ENCODE results near the gene MAGEA6. TPM values are rescaled to one million over a fixed set of nuclear protein-coding genes. Genes with fewer than 3 reads are reported as not detected.
A peak's percentile ranks its signal among the peaks of the same experiment; 100 is the strongest.
"Not testable (repeated sequence)": the region's sequence is repeated elsewhere in the genome, so short reads cannot be mapped to it uniquely, and the experiment has no call there.

The MAGEA6 gene
- total RNA-seq (ENCODE audit: low replicate concordance), result not detected in 2 replicates
- long read RNA-seq, partial matches to known transcripts, result 0 of 3 reads
- long read RNA-seq, other reads (novel, unspliced or antisense), result 0 of 3 reads

GRCh38 chrX:152769549-152770289, at the start of gene MAGEA6:
MAGEA6 (minus strand) TSS chrX:152769689; CDS start chrX:152767650, 2,039 bp downstream.
- not testable (repeated sequence) for DNase-seq (ENCODE audit: extremely low spot score, unreplicated experiment); H3K4me1 Mint-ChIP-seq (ENCODE audit: unreplicated experiment); H3K36me3 Mint-ChIP-seq; H3K4me3 Mint-ChIP-seq; H3K27ac Mint-ChIP-seq; H3K9me3 Mint-ChIP-seq; H3K27me3 Mint-ChIP-seq

GRCh38 chrX:152819266-152819665, 49.8 kb upstream of the MAGEA6 start:
- no peak overlapping the region for H3K4me3 Mint-ChIP-seq

GRCh38 chrX:152818356-152818755, 48.9 kb upstream of the MAGEA6 start:
- H3K27me3 Mint-ChIP-seq, result peaks cover 7% of the 10 kb centered on the region
- H3K4me3 Mint-ChIP-seq, result no peak overlapping the region
- TF ChIP-seq CTCF (conservative IDR thresholded peaks at IDR 0.05), result no peak
- DNase-seq (ENCODE audit: extremely low spot score, unreplicated experiment), result no peak
- H3K9me3 Mint-ChIP-seq, result no peaks in the 10 kb centered on the region
- H3K27ac Mint-ChIP-seq, result no peak overlapping the region
- no peaks in the 10 kb centered on the region for H3K4me1 Mint-ChIP-seq (ENCODE audit: unreplicated experiment)
- H3K36me3 Mint-ChIP-seq, result no peaks in the 10 kb centered on the region

More at GRCh38 chrX:152819266-152819665, 49.8 kb upstream of the MAGEA6 start:
- Mint-ChIP-seq H3K27ac (no peak overlapping the region), H3K9me3 (no peaks in the 10 kb centered on the region), H3K27me3 (peaks cover 7% of the 10 kb centered on the region), H3K36me3 (no peaks in the 10 kb centered on the region), H3K4me1 (ENCODE audit: unreplicated experiment) (no peaks in the 10 kb centered on the region)
- DNase-seq (ENCODE audit: extremely low spot score, unreplicated experiment), result no peak
- no peak for TF ChIP-seq CTCF (conservative IDR thresholded peaks at IDR 0.05)

- Mint-ChIP-seq H3K27me3 (peaks cover 7% of the 10 kb centered on the region), H3K9me3 (no peaks in the 10 kb centered on the region), H3K36me3 (no peaks in the 10 kb centered on the region), H3K4me1 (ENCODE audit: unreplicated experiment) (no peaks in the 10 kb centered on the region), H3K4me3 (no peak overlapping the region), H3K27ac (no peak overlapping the region)
- peak; percentile 70 for TF ChIP-seq CTCF (conservative IDR thresholded peaks at IDR 0.05)
- DNase-seq (ENCODE audit: extremely low spot score, unreplicated experiment), result no peak
Observed at GRCh38 chrX:152817078-152817764, 47.7 kb upstream of the MAGEA6 start.

GRCh38 chrX:152814048-152814447, 44.6 kb upstream of the MAGEA6 start:
- Mint-ChIP-seq H3K27me3 (peaks cover 3% of the 10 kb centered on the region), H3K4me3 (no peak overlapping the region), H3K36me3 (no peaks in the 10 kb centered on the region), H3K27ac (no peak overlapping the region), H3K9me3 (no peaks in the 10 kb centered on the region), H3K4me1 (ENCODE audit: unreplicated experiment) (no peaks in the 10 kb centered on the region)
- no peak for TF ChIP-seq CTCF (conservative IDR thresholded peaks at IDR 0.05)
- DNase-seq (ENCODE audit: extremely low spot score, unreplicated experiment), result no peak

DNA sequence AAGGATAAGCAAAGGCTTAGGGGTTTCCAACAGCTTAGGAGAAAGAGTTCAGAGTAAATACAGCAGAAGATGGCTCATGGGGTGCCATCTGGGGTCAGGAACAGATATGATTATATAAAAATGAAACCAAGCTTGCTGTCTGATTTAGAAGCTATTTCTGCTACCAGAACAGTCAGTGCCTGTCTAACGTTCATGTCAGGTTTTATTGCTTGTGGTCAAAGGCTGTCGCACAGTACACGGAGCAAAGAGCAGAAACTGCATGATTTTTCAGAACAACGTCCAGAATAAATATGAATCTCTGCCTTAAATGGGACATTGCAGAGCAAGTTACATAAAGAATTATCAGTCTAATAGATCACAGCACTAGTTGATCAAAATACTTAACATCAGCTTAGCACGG, 43.7 kb upstream of the MAGEA6 start:
- TF ChIP-seq CTCF (conservative IDR thresholded peaks at IDR 0.05), result no peak
- Mint-ChIP-seq H3K27ac (no peak overlapping the region), H3K4me1 (ENCODE audit: unreplicated experiment) (no peaks in the 10 kb centered on the region), H3K27me3 (peaks cover 3% of the 10 kb centered on the region), H3K4me3 (no peak overlapping the region), H3K36me3 (no peaks in the 10 kb centered on the region), H3K9me3 (no peaks in the 10 kb centered on the region)
- DNase-seq (ENCODE audit: extremely low spot score, unreplicated experiment), result no peak
